Neural crest cell (in vitro differentiated cells): ENCODE data around the gene RAB35. TPM values are rescaled to one million over a fixed set of nuclear protein-coding genes. Genes with fewer than 3 reads are reported as not detected.

Source experiments
- DNase-seq: peaks from one replicate; pipeline ENCODE4 v3.0.0; 2021; ENCODE audit warnings: low read depth, mixed read lengths, low spot score
- H3K27ac Mint-ChIP-seq: one replicate; pipeline ENCODE4 v1.8.0; 2021; ENCODE audit warnings: mild to moderate bottlenecking, mixed read lengths; ENCODE audit not compliant: unreplicated experiment
- H3K27me3 Mint-ChIP-seq: 2 replicates; pipeline ENCODE4 v1.8.0; 2021; ENCODE audit warnings: low read depth, mild to moderate bottlenecking, mixed read lengths
- H3K36me3 Mint-ChIP-seq: 2 replicates; pipeline ENCODE4 v1.8.0; 2021; ENCODE audit warnings: low read depth, mild to moderate bottlenecking, mixed read lengths
- H3K4me1 Mint-ChIP-seq: 2 replicates; pipeline ENCODE4 v1.8.0; 2021; ENCODE audit warnings: mixed read lengths
- H3K4me3 Mint-ChIP-seq: one replicate; pipeline ENCODE4 v1.8.0; 2021; ENCODE audit warnings: mild to moderate bottlenecking, mixed read lengths
- H3K9me3 Mint-ChIP-seq: 2 replicates; pipeline ENCODE4 v1.8.0; 2021; ENCODE audit warnings: mixed read lengths
- total RNA-seq: library from RNA; stranded (reverse); gene quantifications from 2 replicates; pipeline ENCODE4 v1.2.1, GENCODE V29; 2021
- TF ChIP-seq, protein P1 (sequence below): fragments of 200-600 bp; sonication (generic); conservative IDR thresholded peaks from 2 replicates; pipeline ENCODE4 v1.5.0; 2021; ENCODE audit warnings: antibody characterized with exemption, mild to moderate bottlenecking

Gene RAB35
- total RNA-seq, 1 donor from 2014 or later = 54.1 TPM

DNA sequence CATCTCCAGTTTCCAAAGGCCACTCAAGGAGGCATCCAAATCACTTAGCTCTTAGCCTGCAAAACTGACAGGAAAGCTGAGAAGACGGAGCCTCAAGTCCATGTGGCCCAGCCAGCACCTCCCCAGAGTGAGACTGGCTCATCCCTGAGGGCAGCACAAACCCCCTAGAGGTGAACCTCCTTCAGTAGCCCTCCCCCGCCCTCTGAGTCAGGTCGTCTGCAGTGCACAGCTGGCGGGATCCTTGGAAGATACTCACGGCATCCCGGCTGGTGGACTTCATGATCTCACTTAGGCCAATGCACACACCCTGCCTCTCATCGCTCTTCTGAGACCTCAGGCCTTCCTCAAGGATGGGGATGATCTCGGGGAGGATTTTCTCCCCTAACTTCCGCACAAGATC, 24.1 kb upstream of the RAB35 start:
- Mint-ChIP-seq H3K4me3 (no peak overlapping the region), H3K27me3 (no peaks in the 10 kb centered on the region), H3K36me3 (peaks cover 24% of the 10 kb centered on the region), H3K4me1 (no peaks in the 10 kb centered on the region), H3K27ac (no peak overlapping the region), H3K9me3 (no peaks in the 10 kb centered on the region)
- TF ChIP-seq, protein P1, sequence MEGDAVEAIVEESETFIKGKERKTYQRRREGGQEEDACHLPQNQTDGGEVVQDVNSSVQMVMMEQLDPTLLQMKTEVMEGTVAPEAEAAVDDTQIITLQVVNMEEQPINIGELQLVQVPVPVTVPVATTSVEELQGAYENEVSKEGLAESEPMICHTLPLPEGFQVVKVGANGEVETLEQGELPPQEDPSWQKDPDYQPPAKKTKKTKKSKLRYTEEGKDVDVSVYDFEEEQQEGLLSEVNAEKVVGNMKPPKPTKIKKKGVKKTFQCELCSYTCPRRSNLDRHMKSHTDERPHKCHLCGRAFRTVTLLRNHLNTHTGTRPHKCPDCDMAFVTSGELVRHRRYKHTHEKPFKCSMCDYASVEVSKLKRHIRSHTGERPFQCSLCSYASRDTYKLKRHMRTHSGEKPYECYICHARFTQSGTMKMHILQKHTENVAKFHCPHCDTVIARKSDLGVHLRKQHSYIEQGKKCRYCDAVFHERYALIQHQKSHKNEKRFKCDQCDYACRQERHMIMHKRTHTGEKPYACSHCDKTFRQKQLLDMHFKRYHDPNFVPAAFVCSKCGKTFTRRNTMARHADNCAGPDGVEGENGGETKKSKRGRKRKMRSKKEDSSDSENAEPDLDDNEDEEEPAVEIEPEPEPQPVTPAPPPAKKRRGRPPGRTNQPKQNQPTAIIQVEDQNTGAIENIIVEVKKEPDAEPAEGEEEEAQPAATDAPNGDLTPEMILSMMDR = no peak
- no peak for DNase-seq

DNA sequence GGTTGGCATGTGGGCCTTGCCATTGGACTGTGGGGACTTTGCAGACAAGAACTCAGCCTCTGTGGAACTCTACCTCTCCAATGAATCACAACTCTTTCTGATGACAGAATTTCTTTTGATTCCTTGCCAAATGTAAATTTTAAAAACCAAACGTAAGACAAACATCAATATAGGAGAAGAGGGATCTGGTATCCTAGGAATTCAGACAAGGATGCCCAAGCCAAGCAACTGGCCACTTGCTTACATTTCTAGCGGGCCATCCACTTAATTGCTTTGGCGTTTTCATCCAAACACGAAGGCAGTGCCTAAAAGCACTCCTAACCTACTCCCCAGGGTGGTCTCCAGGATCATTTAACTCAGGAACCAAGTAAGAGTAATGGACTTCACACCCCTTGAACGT, 23.4 kb upstream of the RAB35 start:
- Mint-ChIP-seq H3K27ac (no peak overlapping the region), H3K9me3 (no peaks in the 10 kb centered on the region), H3K27me3 (no peaks in the 10 kb centered on the region), H3K36me3 (peaks cover 25% of the 10 kb centered on the region), H3K4me3 (no peak overlapping the region), H3K4me1 (no peaks in the 10 kb centered on the region)
- TF ChIP-seq, protein P1 = no peak
- no peak for DNase-seq

DNA sequence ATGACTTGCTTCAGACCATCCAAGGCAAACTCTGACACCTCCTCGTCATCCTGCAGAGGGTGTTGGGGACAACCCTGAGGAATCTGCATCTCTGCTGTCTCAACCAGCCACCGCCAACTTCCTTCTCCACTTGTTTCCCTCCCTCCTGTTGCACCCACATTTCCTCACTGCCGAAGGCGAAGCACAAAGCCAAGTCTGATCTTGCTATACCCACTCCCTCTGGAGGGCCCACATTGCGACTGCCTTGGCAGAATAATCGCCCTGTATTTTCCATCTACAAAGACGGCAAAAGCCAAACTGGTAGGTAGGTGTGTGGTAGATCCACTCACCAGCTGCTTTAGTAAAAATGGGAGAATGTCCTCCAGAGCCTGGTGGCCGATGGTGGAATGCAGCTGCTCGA, 21.8 kb upstream of the RAB35 start:
- Mint-ChIP-seq H3K36me3 (peaks cover 27% of the 10 kb centered on the region), H3K27ac (no peak overlapping the region), H3K4me3 (no peak overlapping the region), H3K4me1 (no peaks in the 10 kb centered on the region), H3K27me3 (no peaks in the 10 kb centered on the region), H3K9me3 (no peaks in the 10 kb centered on the region)
- no peak for DNase-seq
- TF ChIP-seq, protein P1 = no peak

DNA sequence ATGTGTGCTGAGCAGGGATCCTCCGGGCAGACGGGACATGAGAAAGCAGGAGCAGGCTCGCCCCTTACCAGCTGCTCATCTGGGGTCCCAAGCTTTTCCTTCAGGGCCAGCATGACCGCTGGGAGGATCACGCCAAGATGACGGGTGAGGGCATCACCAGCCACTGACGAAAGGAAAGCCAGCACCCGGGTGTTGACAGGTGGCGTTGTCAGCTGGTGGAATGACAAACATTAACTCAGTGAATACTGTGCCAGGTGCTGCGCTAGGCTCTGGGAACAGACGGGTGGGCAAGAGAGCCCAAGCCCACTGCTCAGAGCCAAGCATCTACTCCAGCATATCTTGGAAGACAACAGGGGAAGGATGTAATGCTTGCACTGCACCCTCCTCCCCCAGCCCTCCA, 21.3 kb upstream of the RAB35 start:
- H3K27ac Mint-ChIP-seq = no peak overlapping the region
- no peaks in the 10 kb centered on the region for H3K4me1 Mint-ChIP-seq
- H3K9me3 Mint-ChIP-seq = no peaks in the 10 kb centered on the region

DNA sequence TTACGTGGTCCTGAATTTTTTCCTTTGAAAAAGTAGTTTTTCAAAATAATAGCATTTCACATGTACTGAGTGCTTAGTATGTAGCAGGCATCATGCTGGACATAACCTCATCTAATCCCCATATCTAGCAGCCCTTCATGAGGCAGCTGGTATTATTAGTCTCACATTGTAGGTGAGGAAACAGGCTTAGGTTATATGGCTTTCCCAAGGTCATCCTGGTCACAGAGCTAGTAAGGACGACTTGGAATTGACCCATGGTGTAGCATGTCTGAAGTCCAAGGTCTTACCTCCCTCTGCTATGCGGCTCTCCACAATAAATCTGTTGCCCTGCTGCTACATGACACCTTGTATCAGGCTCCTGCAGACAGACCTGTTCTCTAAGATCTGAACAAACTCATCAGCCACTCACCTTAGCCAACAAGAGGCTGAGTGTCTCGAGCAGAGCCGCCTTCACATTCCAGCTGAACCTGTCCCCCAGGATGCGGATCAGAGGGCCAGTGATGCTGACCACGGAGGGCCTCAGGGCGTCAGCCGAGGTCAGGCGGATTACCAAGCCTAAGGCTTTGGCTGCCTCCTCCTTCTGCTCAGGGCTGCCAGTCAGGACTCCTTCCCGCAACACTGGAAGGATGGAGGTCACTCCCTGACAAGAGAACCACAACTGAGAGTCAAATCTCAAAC, 19.7 kb upstream of the RAB35 start:
- H3K27me3 Mint-ChIP-seq = no peaks in the 10 kb centered on the region
- no peaks in the 10 kb centered on the region for H3K9me3 Mint-ChIP-seq
- peaks cover 23% of the 10 kb centered on the region for H3K36me3 Mint-ChIP-seq
- TF ChIP-seq, protein P1 = no peak
- no peak for DNase-seq
- no peak overlapping the region for H3K4me3 Mint-ChIP-seq
- no peaks in the 10 kb centered on the region for H3K4me1 Mint-ChIP-seq
- no peak overlapping the region for H3K27ac Mint-ChIP-seq

More for the DNA sequence above, 21.3 kb upstream of the RAB35 start:
- no peak for DNase-seq
- no peaks in the 10 kb centered on the region for H3K27me3 Mint-ChIP-seq
- H3K4me3 Mint-ChIP-seq = no peak overlapping the region
- TF ChIP-seq, protein P1 = no peak
- peaks cover 27% of the 10 kb centered on the region for H3K36me3 Mint-ChIP-seq
